Gastroesophageal sphincter (tissue), 3 donors: Measurements from ENCODE around the gene SEMA4G.

ENCODE experiments used
- POLR2A ChIP-seq, 2 donors: fragments of 450-650 bp; IDR thresholded peaks; one replicate each; pipeline ENCODE4 v1.6.1; 2017; ENCODE audit warnings: antibody characterized with exemption in 2 of 2, mild to moderate bottlenecking in 2 of 2, moderate library complexity in 1 of 2
- POLR2AphosphoS5 ChIP-seq: sonication (generic); formaldehyde crosslinking; IDR thresholded peaks from one replicate; pipeline ENCODE4 v1.6.1; 2017; ENCODE audit warnings: antibody characterized with exemption
- TF ChIP-seq, protein P1 (sequence below), 4 experiments: fragments of 200-600 bp in 2 of 4; fragments of 450-650 bp in 2 of 4; sonication (generic) in 1 of 4; IDR thresholded peaks; one replicate each; pipeline ENCODE4 v1.5.1; 2017 to 2019; ENCODE audit warnings: antibody characterized with exemption in 4 of 4, mild to moderate bottlenecking in 2 of 4, moderate library complexity in 2 of 4

- TF ChIP-seq, protein P1, sequence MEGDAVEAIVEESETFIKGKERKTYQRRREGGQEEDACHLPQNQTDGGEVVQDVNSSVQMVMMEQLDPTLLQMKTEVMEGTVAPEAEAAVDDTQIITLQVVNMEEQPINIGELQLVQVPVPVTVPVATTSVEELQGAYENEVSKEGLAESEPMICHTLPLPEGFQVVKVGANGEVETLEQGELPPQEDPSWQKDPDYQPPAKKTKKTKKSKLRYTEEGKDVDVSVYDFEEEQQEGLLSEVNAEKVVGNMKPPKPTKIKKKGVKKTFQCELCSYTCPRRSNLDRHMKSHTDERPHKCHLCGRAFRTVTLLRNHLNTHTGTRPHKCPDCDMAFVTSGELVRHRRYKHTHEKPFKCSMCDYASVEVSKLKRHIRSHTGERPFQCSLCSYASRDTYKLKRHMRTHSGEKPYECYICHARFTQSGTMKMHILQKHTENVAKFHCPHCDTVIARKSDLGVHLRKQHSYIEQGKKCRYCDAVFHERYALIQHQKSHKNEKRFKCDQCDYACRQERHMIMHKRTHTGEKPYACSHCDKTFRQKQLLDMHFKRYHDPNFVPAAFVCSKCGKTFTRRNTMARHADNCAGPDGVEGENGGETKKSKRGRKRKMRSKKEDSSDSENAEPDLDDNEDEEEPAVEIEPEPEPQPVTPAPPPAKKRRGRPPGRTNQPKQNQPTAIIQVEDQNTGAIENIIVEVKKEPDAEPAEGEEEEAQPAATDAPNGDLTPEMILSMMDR (IDR thresholded peaks at IDR 0.05), result no peak
- TF ChIP-seq POLR2A (IDR thresholded peaks at IDR 0.05) (no peak), POLR2AphosphoS5 (no peak)
Observed at GRCh38 chr10:101006593-101007098, 37.3 kb downstream of the SEMA4G start.
